HepG2 (cell line): Measurements from ENCODE around the gene TM7SF3. TPM values are rescaled to one million over a fixed set of nuclear protein-coding genes. Genes with fewer than 3 reads are reported as not detected.
A peak's percentile ranks its signal among the peaks of the same experiment; 100 is the strongest.

Experiments used
- CENPT ChIP-seq: sonication (generic); formaldehyde crosslinking; IDR thresholded peaks from 2 replicates; pipeline ENCODE4 v1.8.0; 2022; ENCODE audit warnings: low read depth, mild to moderate bottlenecking, moderate library complexity, missing genetic modification reagents
- FIP1L1 ChIP-seq: fragments of 200-400 bp; formaldehyde crosslinking; IDR thresholded peaks from 2 replicates; pipeline ENCODE4 v1.6.1; 2018; ENCODE audit warnings: low read depth, mild to moderate bottlenecking, low read length, moderate library complexity, borderline replicate concordance; ENCODE audit not compliant: insufficient read depth
- FOXA1 ChIP-seq, 2 experiments: fragments of 450-650 bp in 1 of 2; sonication (generic) in 1 of 2; formaldehyde crosslinking in 1 of 2; IDR thresholded peaks; 2 replicates each; pipeline versions ENCODE4 v1.4.0 to v1.6.1; 2016 to 2020; ENCODE audit warnings: missing genetic modification reagents in 1 of 2
- HNRNPLL ChIP-seq: fragments of 200-400 bp; formaldehyde crosslinking; IDR thresholded peaks from 2 replicates; pipeline ENCODE4 v1.6.1; 2017; ENCODE audit warnings: mild to moderate bottlenecking, low read depth, low read length; ENCODE audit not compliant: poor library complexity, severe bottlenecking
- HOXD1 ChIP-seq: sonication (generic); formaldehyde crosslinking; IDR thresholded peaks from 2 replicates; pipeline ENCODE4 v1.5.0; 2020; ENCODE audit warnings: missing genetic modification reagents
- KLF6 ChIP-seq: IDR thresholded peaks from 2 replicates; pipeline ENCODE4 v1.8.0; 2016; ENCODE audit warnings: missing biosample characterization, missing genetic modification reagents
- MED1 ChIP-seq: sonication (generic); formaldehyde crosslinking; IDR thresholded peaks from 2 replicates; pipeline ENCODE4 v1.4.0; 2020; ENCODE audit warnings: missing genetic modification reagents
- SOX13 ChIP-seq, 3 experiments: fragments of 450-650 bp in 1 of 3; sonication (generic) in 1 of 3; formaldehyde crosslinking in 1 of 3; IDR thresholded peaks in 2 of 3; conservative IDR thresholded peaks in 1 of 3; 2 replicates each; pipeline versions ENCODE4 v1.5.0 to v1.6.1; 2016 to 2020; ENCODE audit warnings: antibody characterized with exemption in 1 of 3, mild to moderate bottlenecking in 1 of 3, missing compliant biosample characterization in 1 of 3, missing genetic modification reagents in 1 of 3, moderate library complexity in 1 of 3
- SOX5 ChIP-seq: IDR thresholded peaks from 2 replicates; pipeline ENCODE4 v1.6.1; 2016; ENCODE audit warnings: borderline replicate concordance
- TEAD3 ChIP-seq: optimal IDR thresholded peaks from 2 replicates; pipeline ENCODE3; 2016; ENCODE audit warnings: borderline replicate concordance
- ZFP1 ChIP-seq: IDR thresholded peaks from 2 replicates; pipeline ENCODE4 v1.6.1; 2016
- ZNF253 ChIP-seq: sonication (generic); formaldehyde crosslinking; IDR thresholded peaks from 2 replicates; pipeline ENCODE4 v1.8.0; 2022; ENCODE audit warnings: mild to moderate bottlenecking, missing genetic modification reagents, borderline replicate concordance
- ZNF468 ChIP-seq: sonication (generic); formaldehyde crosslinking; IDR thresholded peaks from 2 replicates; pipeline ENCODE4 v1.8.0; 2022; ENCODE audit warnings: mild to moderate bottlenecking, moderate library complexity, missing genetic modification reagents
- ZNF614 ChIP-seq: IDR thresholded peaks from 2 replicates; pipeline ENCODE4 v1.6.1; 2018; ENCODE audit warnings: missing biosample characterization, missing genetic modification reagents, inconsistent platforms, borderline replicate concordance
- ZNF777 ChIP-seq: sonication (generic); formaldehyde crosslinking; IDR thresholded peaks from 2 replicates; pipeline ENCODE4 v1.4.0; 2020; ENCODE audit warnings: missing genetic modification reagents
- polyA plus RNA-seq, 8 experiments: library from polyadenylated mRNA; depleted of rRNA in 3 of 8; stranded (reverse) in 7 of 8; unstranded in 1 of 8; fragments of >200 nt; fragmentation: Illumina TruSeq in 4 of 8; extraction: Trizol in 4 of 8; gene quantifications; 2 replicates each; pipeline versions ENCODE4 v1.2.1 to v1.2.3, GENCODE V29; 2011 to 2016; ENCODE audit warnings: low read depth in 4 of 8, missing spikeins in 1 of 8, mixed read lengths in 1 of 8; ENCODE audit not compliant: insufficient read depth in 1 of 8
- total RNA-seq, 5 experiments: library from RNA; depleted of rRNA; stranded (reverse); fragments of >200 nt; fragmentation: Illumina TruSeq; extraction: Trizol; gene quantifications; 2 replicates each; pipeline ENCODE4 v1.2.3, GENCODE V29; 2016; ENCODE audit warnings: low read depth in 1 of 5
- TF ChIP-seq, protein P1 (sequence below): sonication (generic); formaldehyde crosslinking; IDR thresholded peaks from 2 replicates; pipeline ENCODE4 v1.4.0; 2020; ENCODE audit warnings: mild to moderate bottlenecking, missing genetic modification reagents, borderline replicate concordance
- TF ChIP-seq, protein P2 (sequence below): sonication (generic); formaldehyde crosslinking; IDR thresholded peaks from 2 replicates; pipeline ENCODE4 v1.5.1; 2020; ENCODE audit warnings: missing genetic modification reagents, mild to moderate bottlenecking, borderline replicate concordance
- TF ChIP-seq, protein P3 (sequence below): sonication (generic); formaldehyde crosslinking; conservative IDR thresholded peaks from 2 replicates; pipeline ENCODE4 v1.4.0; 2020; ENCODE audit warnings: missing genetic modification reagents
- TF ChIP-seq, protein P4 (sequence below): sonication (generic); formaldehyde crosslinking; IDR thresholded peaks from 2 replicates; pipeline ENCODE4 v1.5.1; 2020; ENCODE audit warnings: mild to moderate bottlenecking, missing genetic modification reagents, moderate library complexity

Gene TM7SF3
- total and polyA plus RNA-seq, 2 of the 13 experiments (the other 11 are each of a cell fraction or from before 2014, with no cell fraction given), result 116 to 142 TPM

DNA sequence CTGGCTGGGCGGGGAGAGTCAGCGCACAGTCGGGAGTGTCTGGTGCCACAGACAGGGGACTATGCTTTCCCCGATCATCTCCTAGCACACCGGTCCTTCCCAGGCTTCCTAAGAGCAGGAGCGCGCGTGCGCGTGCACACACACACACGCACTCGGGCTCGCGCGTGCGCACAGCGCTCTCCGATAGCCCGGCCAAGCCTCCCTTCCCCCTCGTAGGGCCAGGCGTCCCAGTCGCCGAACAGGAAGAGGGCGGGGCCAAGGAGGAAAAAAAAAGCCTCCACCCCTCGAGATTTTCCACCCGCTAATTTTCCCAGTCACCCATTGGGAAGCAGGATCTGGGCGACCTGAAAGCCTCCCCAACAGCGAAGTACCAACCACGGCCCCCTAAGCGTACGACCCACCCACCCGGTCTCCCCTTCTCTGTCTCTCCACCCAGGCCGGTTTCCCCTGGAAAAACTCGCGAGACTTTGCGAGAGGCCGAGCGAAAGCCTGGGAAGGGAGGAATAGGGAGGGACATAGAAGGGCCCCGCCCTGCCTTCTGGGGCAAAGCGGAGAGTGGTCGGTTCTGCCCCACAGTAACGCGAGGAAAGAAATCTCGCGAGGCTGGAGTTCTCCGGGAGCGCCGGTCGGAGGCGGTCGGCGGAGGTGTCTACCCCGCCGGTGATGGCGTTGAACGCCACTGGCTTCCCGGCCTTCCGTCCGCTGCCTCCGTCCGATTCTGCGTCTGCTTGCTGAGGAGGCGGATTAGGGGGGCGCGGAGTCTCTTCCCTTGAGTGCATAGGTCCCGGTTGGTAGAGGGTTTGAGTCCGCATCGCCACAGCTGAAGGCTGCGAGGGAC, 76.1 kb downstream of the TM7SF3 start, which contains the start of the genes FGFR1OP2 and INTS13 (continued):
- TF ChIP-seq, protein P1, sequence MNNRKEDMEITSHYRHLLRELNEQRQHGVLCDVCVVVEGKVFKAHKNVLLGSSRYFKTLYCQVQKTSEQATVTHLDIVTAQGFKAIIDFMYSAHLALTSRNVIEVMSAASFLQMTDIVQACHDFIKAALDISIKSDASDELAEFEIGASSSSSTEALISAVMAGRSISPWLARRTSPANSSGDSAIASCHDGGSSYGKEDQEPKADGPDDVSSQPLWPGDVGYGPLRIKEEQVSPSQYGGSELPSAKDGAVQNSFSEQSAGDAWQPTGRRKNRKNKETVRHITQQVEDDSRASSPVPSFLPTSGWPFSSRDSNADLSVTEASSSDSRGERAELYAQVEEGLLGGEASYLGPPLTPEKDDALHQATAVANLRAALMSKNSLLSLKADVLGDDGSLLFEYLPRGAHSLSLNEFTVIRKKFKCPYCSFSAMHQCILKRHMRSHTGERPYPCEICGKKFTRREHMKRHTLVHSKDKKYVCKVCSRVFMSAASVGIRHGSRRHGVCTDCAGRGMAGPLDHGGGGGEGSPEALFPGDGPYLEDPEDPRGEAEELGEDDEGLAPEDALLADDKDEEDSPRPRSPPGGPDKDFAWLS (CRISPR knock-in tag), result no peak
- no peak for TF ChIP-seq ZNF468 (CRISPR knock-in tag)
- TF ChIP-seq FIP1L1, result no peak
- TF ChIP-seq, protein P2, sequence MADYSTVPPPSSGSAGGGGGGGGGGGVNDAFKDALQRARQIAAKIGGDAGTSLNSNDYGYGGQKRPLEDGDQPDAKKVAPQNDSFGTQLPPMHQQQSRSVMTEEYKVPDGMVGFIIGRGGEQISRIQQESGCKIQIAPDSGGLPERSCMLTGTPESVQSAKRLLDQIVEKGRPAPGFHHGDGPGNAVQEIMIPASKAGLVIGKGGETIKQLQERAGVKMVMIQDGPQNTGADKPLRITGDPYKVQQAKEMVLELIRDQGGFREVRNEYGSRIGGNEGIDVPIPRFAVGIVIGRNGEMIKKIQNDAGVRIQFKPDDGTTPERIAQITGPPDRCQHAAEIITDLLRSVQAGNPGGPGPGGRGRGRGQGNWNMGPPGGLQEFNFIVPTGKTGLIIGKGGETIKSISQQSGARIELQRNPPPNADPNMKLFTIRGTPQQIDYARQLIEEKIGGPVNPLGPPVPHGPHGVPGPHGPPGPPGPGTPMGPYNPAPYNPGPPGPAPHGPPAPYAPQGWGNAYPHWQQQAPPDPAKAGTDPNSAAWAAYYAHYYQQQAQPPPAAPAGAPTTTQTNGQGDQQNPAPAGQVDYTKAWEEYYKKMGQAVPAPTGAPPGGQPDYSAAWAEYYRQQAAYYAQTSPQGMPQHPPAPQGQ (CRISPR knock-in tag), result no peak
- no peak for TF ChIP-seq ZNF777 (CRISPR knock-in tag)
- TF ChIP-seq FOXA1 (IDR thresholded peaks at IDR 0.05), result no peak
- TF ChIP-seq FOXA1 (CRISPR knock-in tag; IDR thresholded peaks at IDR 0.05), result no peak
- TF ChIP-seq, protein P3, sequence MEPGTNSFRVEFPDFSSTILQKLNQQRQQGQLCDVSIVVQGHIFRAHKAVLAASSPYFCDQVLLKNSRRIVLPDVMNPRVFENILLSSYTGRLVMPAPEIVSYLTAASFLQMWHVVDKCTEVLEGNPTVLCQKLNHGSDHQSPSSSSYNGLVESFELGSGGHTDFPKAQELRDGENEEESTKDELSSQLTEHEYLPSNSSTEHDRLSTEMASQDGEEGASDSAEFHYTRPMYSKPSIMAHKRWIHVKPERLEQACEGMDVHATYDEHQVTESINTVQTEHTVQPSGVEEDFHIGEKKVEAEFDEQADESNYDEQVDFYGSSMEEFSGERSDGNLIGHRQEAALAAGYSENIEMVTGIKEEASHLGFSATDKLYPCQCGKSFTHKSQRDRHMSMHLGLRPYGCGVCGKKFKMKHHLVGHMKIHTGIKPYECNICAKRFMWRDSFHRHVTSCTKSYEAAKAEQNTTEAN, result no peak
- no peak; the same call in 1 of the 2 replicates for TF ChIP-seq ZFP1 (CRISPR knock-in tag)
- peak; percentile 86 for TF ChIP-seq HNRNPLL
- no peak for TF ChIP-seq SOX13 (IDR thresholded peaks at IDR 0.05)
- no peak for TF ChIP-seq SOX13 (CRISPR knock-in tag; conservative IDR thresholded peaks at IDR 0.05 in 1 of 2, IDR thresholded peaks at IDR 0.05 in 1 of 2)
- TF ChIP-seq, protein P4, sequence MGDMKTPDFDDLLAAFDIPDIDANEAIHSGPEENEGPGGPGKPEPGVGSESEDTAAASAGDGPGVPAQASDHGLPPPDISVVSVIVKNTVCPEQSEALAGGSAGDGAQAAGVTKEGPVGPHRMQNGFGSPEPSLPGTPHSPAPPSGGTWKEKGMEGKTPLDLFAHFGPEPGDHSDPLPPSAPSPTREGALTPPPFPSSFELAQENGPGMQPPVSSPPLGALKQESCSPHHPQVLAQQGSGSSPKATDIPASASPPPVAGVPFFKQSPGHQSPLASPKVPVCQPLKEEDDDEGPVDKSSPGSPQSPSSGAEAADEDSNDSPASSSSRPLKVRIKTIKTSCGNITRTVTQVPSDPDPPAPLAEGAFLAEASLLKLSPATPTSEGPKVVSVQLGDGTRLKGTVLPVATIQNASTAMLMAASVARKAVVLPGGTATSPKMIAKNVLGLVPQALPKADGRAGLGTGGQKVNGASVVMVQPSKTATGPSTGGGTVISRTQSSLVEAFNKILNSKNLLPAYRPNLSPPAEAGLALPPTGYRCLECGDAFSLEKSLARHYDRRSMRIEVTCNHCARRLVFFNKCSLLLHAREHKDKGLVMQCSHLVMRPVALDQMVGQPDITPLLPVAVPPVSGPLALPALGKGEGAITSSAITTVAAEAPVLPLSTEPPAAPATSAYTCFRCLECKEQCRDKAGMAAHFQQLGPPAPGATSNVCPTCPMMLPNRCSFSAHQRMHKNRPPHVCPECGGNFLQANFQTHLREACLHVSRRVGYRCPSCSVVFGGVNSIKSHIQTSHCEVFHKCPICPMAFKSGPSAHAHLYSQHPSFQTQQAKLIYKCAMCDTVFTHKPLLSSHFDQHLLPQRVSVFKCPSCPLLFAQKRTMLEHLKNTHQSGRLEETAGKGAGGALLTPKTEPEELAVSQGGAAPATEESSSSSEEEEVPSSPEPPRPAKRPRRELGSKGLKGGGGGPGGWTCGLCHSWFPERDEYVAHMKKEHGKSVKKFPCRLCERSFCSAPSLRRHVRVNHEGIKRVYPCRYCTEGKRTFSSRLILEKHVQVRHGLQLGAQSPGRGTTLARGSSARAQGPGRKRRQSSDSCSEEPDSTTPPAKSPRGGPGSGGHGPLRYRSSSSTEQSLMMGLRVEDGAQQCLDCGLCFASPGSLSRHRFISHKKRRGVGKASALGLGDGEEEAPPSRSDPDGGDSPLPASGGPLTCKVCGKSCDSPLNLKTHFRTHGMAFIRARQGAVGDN, result peak; percentile 73
- TF ChIP-seq CENPT (CRISPR knock-in tag), result no peak
- TF ChIP-seq KLF6 (CRISPR knock-in tag), result no peak; the same call in 1 of the 2 replicates
- peak; percentile 10; the same call in 1 of the 2 replicates for TF ChIP-seq ZNF614 (CRISPR knock-in tag)
- TF ChIP-seq TEAD3 (CRISPR knock-in tag), result peak; percentile 54
- peak; percentile 28; the same call in 1 of the 2 replicates for TF ChIP-seq SOX5 (CRISPR knock-in tag)
- no peak for TF ChIP-seq ZNF253 (CRISPR knock-in tag)
- peak; percentile 25; the same call in 1 of the 2 replicates for TF ChIP-seq MED1 (CRISPR knock-in tag)
- no peak for TF ChIP-seq HOXD1 (CRISPR knock-in tag)
